GM19324 (cell line): ENCODE data around the gene PPP2R5C.

Experiments
- ATAC-seq: cut with Tn5 transposase; IDR thresholded peaks from one replicate; pipeline ENCODE4 v1.9.1; 2021; ENCODE audit warnings: mild to moderate bottlenecking, moderate library complexity; ENCODE audit not compliant: unreplicated experiment, low FRiP score

Gene PPP2R5C

DNA sequence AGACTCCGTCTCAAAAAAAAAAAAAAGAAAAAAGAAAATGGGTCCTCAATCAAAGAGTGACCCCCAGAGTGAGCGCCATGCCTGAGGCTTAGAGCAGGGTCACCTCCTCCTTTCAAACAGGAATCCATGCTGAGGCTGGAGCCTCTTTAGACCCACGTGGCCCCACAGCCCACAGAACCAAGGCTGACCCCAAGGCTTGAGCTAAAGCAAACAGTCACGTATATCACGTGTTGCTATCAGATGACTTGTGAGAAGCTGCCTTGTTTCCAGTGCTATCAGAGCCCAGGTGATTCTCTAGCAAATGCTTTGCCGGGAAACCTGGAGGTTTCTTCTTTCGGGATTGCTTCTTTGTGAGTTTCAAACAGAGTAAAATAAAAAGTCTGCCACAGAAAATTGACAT is 171.2 kb downstream of the PPP2R5C start:
- no peak for ATAC-seq

DNA sequence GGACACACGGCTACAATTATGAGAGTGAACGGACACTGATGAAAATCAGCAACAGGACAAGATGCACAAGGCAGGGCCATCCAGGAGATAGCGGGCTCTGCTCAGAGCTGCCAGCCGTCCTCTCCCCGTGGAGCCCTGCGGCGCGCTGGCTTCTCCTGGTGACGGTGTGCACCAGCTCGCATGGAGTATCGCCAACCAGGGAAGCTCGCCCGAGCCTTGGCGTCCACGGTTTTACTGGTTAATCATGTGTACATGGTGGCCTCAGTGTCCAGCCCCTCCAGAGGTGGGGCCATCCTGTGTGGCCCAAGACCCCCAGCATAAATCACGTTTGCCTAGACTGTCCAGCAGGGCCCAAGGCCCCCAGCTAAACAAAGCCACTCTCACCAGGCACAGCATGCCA is 171.7 kb downstream of the PPP2R5C start:
- ATAC-seq, result no peak

DNA sequence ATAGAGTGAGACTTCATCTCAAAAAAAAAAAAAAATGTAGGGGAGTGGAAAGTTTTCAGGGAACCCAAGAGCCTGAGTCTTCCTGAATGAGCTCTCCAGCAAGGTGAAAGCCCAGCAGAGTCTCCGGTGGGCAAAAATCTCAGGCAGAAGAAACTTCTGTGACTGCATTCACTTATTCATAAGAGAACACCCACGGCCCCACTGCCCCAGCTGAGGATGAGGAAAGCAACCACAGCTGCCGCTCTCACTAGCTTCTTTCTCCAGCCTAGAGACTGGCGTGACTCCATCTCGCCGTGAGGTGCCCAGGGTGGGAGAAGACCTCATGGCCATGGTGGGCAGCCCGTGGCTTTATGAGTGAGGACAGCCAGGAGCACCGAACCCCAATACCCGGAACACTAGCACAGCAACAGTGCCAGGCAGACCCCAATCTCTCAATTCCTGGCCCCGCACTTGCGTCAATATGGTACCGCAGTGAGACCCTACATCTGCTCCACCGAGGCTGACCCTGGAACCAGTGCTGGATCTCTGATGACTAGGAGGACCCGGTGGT is 173.2 kb downstream of the PPP2R5C start:
- no peak for ATAC-seq

DNA sequence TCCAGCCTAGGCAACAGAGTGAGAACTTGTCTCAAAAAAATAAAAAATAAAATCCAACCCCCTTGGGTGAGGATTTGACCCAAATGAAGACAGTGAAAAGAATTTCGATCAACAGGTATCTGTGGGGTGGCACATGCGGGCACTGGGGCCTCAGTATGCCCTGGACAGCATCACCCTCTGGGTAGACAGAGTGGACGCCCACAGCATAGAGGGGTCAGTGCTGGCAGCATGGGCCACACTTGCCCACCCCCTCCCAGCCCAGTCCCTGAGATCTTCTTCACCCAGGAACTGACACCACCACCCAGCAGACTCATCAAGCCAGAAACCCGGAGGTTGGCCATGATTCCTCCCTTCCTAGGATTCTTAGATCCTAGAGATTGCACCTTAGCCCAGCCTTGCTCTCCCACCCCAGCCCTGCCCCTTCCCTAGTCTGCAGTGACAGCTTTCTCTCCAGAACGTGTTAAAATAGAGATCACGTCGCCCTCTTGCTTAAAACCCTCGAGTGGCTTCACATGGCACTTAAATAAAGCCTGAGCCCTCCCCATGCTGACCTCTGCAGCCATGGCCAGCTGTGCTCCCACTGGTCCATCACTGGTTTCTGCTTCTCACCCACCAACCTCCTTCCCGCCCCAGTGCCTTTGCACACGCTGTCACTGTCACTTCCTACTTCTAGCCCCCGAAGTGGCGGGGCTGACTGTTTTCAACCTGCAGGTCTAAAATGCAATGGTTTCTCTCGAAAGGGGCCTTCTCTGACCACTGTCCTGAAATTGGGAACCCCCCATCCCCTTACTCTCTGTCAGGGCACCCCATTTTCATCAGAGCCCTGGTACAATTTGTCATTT is 176.6 kb downstream of the PPP2R5C start:
- no peak for ATAC-seq

DNA sequence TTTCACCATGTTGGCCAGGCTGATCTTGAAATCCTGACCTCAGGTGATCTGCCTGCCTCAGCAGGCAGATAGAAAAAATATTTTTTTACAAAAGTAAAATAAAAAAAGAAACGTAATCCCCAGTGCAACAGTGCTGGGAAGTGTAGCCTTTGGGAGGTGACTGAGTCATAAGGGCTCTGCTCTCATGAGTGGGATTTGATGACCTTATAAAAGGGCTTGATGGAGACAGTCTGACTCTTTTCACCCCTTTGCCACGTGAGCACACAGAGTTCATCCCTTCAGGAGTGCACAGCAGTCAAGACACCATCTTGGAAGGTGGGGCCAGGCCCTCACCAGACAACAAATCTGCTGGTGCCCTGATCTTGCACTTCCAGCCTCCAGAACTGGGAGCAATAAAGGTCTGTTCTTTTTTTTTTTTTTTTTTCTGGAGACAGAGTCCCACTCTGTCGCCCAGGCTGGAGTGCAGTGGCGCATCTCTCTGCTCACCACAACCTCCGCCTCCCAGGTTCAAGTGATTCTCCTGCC is 178.2 kb downstream of the PPP2R5C start:
- no peak for ATAC-seq

DNA sequence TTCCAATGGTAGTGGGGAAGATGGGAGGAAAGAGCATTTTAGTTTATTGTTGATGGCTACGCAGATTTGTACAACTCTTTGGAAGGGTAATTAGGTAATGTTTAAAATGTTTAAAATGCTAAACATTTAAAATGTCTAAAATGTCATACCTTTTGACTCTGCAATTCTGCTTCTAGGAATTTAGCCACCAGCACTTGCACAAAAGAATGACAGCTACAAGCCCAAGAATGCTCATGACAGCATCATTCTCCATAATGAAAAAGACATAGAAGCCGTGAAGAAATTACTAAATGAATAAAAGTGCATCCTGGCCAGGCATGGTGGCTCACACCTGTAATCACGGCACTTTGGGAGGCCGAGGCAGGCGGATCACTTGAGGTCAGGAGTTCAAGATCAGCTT is 182.9 kb downstream of the PPP2R5C start:
- no peak for ATAC-seq

DNA sequence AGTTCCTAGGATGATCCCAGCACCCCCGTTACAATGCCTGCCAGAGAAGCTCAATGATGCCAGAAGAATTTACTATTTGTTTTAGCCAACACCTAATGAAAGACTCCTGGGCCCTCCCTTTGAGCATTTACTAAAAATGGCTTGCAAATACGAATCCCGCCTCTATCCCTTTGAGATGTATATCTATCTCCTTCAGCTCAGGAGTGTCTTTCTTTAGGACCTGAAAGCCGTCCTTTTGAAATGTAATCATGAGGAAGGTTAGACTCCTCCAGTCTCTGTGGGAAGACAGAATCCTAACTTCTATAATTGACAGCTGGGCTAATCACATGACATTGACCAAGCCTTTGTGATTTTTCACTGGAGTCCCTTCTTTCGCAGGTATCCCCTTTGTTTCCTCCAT is 183.7 kb downstream of the PPP2R5C start:
- no peak for ATAC-seq

DNA sequence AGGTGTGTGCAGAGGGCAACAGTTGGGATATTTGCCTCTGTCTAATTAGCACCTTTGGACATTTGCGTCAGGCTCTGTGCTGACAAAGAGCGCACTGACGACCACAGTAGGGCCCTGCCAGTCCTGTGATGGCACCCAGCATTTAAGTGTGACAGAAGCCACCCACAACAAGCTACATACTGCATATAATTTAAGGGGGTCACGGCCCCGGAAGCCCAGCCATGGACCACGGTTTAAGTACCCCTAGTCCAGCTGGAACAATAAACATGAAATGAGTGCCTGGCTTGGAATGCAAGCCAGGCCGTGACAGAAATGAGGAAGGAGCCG is 186.0 kb downstream of the PPP2R5C start:
- no peak for ATAC-seq

DNA sequence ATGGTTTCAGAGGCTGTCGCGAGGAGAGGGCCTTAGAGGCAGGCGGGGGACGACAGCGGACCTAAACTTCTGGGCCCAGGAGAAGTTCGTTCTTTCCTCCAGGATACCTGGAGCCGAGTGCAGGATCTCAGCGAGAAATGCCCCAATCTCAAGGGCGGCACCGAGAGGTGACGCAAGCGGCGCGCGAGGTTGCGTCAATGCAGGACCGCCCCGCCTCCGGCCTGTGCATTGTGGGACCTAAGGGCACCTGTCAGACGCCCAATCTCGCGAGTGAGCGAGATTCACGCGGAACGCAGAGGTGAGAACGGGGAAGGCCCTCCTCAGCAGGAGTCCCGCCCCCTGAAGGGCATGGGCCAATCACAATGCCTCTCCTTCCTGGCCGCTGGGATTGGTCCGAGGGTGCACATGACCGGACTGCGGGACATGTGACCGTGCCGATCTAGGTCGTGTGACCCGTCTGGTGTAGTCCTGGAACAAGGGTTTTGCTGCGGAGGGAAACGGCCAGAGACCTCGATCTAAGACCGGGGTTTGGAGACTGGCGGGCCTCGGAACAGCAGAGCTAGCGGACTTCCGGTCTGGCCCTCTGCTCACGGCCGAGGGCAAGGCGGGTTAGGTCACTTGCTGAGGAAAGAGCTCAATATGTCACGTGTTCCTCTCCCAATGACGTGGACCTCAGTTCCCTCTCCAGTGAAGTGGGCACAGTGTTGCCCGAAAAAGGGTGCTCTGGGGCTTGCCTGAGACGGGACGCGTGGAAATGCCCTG is 186.6 kb downstream of the PPP2R5C start:
- ATAC-seq, result peak; percentile 99

DNA sequence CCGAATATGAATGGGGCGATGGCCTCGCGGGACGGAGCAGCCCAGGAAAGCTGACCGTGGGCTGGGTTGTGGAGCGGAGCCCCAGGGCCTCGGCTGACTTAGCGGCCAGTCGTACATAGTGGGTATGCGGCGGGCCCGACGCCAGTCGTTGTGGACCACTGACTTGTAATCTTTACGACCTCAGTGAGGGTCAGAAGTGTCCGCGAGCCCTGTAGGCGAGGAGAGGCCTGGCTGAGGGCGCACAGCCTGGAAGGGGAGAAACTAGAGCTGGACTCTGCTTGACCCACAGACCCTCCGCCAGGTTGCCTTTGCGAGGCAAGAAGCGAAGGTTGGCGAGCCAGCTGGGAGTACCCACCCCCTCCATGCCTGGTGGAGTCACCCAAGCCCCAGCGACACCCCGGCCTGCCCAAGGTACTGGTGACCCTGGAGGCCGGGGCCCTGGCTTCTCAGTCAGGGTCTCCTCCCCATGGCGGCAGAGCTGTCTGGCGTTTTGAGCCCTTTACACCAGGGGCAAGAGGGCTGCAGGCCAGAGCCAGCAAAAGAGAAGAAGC is 187.2 kb downstream of the PPP2R5C start:
- no peak for ATAC-seq

DNA sequence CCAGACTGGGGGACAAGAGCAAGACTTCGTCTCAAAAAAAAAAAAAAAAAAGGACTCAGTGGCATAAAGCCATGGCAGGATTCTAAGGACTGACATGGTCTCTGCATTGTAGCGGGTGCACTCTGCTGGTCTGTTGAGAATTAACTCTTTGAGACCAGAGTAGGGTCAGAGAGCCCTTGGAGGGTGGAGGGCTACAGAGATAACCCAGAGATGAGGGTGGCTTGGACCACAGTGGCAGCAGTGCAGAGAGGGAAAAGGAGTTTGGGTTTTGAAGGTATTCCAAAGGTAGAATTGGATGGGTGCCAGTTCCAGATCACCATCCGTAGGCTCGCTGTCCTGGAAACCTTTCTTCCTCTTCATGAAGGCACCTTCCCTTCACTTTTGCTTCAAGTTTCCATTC is 188.6 kb downstream of the PPP2R5C start:
- ATAC-seq, result no peak

DNA sequence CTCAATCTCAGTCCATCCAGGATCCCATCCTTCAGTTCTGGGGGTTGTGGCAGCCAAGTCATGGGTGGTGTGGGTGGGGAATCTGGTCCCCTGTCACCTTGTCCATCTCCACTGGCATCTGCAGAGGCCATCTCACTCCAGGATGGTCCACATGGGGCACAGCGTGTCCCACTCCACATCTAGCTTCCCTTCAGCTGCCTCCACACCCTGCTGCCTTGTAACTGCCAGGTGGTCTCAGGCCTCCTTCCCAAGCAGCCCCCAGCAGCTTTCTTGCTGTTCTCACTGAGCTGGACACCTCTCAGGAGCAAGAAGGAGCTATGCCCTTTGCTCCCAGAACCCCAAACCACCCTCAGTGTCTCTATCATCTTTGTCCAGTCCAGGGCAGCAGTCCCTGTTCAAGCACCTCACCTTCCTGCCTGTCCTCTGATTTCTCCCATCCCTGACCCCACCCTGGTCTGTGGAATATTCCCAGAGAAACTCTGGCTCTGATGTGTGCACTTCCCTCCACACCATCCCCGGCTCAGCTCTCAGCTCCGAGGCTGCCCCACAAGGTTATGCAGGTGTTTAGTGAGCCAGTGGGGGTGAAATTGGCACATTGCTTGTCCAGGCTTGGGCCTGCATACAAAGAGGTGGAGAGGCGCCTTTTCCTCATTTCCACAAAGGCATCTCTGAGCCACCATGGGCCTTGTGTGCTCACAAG is 189.2 kb downstream of the PPP2R5C start:
- ATAC-seq, result no peak

DNA sequence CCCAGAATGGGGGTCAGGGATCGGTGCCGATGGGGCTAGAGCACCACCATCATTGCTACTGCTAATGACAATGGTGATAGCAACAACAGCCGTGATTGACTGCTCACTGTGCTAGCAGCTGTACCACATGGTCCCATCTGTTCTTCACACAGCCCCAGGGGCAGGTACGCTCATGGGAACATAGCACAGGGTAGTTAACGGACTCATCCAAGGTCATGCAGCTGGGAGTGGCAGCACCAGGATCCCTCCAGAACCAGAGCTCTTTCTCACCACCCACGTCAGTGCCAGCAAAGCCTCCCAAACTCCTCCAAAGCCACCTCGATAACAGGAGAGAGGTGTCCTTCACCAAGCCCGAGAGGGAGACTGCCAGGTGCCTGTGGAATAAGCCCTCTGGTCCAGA is 191.6 kb downstream of the PPP2R5C start:
- ATAC-seq, result no peak

DNA sequence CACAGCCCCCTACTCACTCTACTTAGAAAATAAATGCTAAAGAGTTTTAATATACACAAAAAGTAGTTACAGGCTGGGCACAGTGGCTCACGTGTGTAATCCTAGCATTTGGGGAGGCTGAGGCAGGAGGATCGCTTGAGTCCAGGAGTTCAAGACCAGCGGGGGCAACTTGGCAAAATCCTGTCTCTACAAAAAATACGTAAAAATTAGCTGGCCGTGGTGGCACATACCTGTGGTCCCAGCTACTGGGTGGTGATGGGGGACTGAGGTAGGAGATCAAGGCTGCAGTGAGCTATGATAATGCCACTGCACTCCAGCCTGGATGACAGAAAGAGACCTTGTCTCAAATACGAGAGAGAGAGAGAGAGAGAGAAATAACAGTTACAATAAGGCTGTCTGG is 193.0 kb downstream of the PPP2R5C start:
- ATAC-seq, result no peak

DNA sequence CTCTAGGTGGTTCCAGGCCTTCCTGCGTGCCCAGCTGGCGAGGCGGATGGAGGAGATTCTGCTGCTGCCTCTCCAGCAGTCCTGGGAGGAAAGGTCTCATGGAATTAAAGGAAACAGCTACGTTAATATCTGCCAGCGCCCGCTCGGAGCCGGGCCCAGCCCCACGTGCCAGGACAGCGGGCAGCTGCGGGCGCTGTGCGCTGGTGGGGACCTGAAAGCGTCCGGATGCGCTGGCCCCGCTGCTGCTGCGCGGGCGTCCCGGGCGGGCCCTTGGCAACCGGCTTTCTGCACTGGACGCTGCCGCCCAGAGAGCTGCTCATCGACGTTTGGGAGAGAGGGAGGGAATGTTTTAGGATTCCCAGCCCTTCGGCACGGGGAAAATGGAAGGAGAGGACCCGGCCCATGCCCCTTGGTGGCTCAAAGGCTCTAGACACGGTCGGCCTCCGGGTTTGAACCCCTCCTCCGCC is 194.2 kb downstream of the PPP2R5C start:
- no peak for ATAC-seq

DNA sequence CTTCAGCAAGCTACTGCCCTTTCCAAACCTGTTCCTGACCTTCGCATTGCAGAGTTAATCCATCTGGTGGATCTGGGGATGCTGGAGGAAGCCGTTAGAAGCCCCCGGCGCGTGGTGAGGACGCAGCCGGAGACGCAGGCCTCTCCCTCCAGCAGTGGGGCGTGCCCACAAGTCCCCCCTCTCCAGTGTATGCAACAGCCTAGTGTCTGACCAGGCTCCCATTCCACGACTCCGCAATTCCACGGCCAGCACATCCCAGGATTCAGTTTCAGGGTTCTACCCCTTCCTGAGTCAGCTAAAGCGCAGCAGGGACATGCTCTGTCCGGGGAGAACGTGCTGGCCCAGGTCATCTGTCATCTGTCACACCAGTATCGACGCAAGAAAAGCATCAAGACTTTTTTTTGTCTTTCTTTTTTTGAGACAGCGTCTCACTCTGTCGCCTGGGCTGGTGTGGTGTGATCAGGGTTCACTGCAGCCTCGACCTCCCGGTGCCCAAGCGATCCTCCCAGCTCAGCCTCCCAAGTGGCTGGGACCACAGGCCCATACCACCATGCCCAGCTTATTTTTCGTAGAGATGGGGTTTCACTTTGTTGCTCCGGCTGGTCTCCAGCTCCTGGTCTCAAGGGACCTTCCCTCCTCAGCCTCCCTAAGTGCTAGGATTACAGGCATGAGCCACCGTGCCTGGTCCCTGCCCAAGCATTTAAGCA is 194.8 kb downstream of the PPP2R5C start:
- no peak for ATAC-seq

DNA sequence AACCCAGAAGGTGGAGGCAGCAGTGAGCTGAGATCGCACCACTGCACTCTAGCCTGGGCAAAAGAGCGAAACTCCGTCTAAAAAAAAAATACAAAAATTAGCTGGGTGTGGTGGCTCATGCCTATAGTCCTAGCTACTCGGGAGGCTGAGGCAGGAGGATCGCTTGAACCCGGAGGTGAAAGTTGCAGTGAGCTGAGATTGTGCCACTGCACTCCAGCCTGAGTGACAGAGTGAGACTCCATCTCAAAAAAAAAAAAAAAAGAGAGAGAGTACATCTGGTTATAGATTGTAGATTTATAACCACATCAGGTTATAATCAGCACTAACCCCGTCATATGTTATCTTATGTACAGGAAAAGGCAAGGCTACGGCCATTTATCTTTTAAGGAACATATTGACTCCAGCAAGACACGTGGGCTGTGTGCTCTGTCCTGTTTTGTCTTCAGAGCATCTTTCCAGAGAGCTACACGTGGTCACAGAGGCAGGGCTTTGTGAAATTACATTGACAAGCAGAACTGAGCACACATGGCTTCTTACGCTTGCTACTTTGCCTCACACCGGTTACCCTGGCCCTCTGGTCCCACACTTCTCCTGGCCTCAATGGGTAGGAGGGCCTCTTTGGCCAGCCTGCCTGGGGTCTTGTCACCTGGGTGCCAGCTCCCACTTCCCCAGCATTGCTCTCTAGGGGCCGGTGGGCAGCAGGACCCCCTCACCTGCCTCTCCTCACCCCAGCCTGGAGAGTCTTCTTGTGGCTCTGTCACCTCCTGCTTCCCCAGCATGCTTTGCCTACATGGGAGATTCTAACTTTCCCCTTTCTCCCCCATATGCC is 196.1 kb downstream of the PPP2R5C start:
- ATAC-seq, result no peak

DNA sequence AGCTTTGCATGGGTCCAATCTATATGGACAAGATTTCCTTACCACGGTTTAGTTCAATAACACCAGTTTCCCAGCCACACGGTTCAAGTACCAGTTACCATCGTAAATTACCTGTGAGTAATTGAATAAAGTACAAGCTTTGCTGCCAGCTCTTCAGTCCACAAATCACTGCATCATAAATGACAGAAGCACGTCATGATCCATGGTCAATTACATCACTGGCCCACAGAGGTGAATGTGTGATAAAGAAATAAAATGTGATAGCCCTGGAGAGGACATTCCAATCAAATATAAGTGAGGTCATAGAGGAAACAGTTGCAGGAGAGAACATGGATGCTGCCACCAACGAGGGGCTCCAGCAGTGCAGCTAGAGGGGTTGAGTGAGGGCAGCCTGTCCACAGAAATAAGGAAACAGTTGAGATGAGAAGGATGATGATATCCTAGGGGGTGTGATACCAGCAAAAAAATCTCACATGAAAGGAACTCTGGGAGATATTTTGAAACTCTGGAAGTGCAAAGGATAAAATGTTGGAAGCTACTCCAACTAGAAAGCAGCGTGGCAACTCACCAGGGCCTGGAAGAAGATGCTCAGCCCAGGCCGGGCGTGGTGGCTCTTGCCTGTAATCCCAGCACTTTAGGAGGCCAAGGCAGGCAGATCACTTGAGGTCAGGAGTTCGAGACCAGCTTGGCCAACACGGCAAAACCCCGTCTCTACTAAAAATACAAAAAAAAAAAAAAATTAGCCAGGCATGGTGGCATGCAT is 197.1 kb downstream of the PPP2R5C start:
- ATAC-seq, result no peak
